ENCODE data around the gene ASRGL1.

DNA sequence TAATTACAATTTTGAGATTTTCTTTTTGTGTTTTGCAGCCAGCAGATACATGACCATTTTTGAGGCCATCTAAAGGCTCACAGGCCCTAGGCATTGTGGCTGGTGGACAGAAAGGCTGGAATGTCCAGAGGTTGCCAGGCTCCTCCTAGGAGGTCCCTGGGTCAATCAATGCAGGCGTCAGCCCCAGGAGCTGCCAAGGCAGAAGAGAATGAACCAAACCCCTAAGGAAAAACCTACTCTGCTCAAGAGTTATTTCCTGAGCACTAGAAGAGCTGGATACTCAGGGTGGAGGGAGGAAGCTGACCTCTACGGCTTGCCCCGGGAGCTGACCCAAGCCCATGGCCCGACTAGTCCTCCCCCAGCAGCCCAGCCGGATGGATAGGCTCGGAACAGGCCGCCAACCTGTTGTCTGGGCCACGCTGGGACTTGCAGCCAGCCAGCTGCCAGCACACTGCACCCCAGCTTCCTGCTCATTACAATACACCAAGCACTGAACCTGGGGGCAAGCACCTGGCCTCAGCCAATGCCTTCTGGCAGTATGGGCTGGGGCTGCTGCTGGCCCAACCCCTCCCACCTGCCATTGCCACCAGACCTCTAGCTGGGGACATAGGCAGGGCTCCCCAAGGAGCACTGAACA lies 75.9 kb downstream of the ASRGL1 start:
- TF ChIP-seq CTCF (IDR thresholded peaks at IDR 0.05) (no peak), POLR2A (IDR thresholded peaks at IDR 0.05) (no peak)
